ENCODE results near the gene UMPS.

- no peak for TF ChIP-seq TAF1 (IDR thresholded peaks at IDR 0.05; ENCODE audit: low read depth, low read length)
- TF ChIP-seq POLR2AphosphoS5 (IDR thresholded peaks at IDR 0.05; ENCODE audit: low read depth, low read length), result no peak
- no peak for TF ChIP-seq POU2F2 (IDR thresholded peaks at IDR 0.05; ENCODE audit: low read depth, low read length)
- TF ChIP-seq POLR2A (IDR thresholded peaks at IDR 0.05; ENCODE audit: low read depth, low read length), result 0 out of 2 replicates have a peak, but pooled peaks have one; percentile 29
- TF ChIP-seq SPI1 (IDR thresholded peaks at IDR 0.05; ENCODE audit: low read depth, low read length), result no peak
Measured at GRCh38 chr3:124745756-124746155, 15.5 kb downstream of the UMPS start.

Measured in GM12891 (cell line).